Activated naive CD4-positive, alpha-beta T cell treated with anti-CD3 and anti-CD28 coated beads, Interleukin-2, amount 50 U/mL, for 24 hours (primary cell): Measurements from ENCODE around the gene WFDC10B.
"Not testable (repeated sequence)": the region's sequence is repeated elsewhere in the genome, so short reads cannot be mapped to it uniquely, and the experiment has no call there.

Experiments used
- H3K27ac Mint-ChIP-seq: one replicate; pipeline ENCODE4 v1.8.0; 2021; ENCODE audit warnings: mild to moderate bottlenecking, mixed read lengths
- H3K27me3 Mint-ChIP-seq: one replicate; pipeline ENCODE4 v1.8.0; 2021; ENCODE audit warnings: mixed read lengths
- H3K36me3 Mint-ChIP-seq: one replicate; pipeline ENCODE4 v1.8.0; 2021; ENCODE audit warnings: mixed read lengths
- H3K4me1 Mint-ChIP-seq: one replicate; pipeline ENCODE4 v1.8.0; 2021; ENCODE audit warnings: mixed read lengths
- H3K4me3 Mint-ChIP-seq: one replicate; pipeline ENCODE4 v1.8.0; 2021; ENCODE audit warnings: mild to moderate bottlenecking, mixed read lengths
- H3K9me3 Mint-ChIP-seq: one replicate; pipeline ENCODE4 v1.8.0; 2021; ENCODE audit warnings: mixed read lengths

The WFDC10B gene

GRCh38 chr20:45679650-45680049 lies 25.2 kb downstream of the WFDC10B start:
- Mint-ChIP-seq H3K9me3 (peaks cover 18% of the 10 kb centered on the region), H3K4me1 (no peaks in the 10 kb centered on the region), H3K36me3 (no peaks in the 10 kb centered on the region), H3K27ac (no peak overlapping the region), H3K27me3 (peaks cover 13% of the 10 kb centered on the region), H3K4me3 (no peak overlapping the region)

DNA sequence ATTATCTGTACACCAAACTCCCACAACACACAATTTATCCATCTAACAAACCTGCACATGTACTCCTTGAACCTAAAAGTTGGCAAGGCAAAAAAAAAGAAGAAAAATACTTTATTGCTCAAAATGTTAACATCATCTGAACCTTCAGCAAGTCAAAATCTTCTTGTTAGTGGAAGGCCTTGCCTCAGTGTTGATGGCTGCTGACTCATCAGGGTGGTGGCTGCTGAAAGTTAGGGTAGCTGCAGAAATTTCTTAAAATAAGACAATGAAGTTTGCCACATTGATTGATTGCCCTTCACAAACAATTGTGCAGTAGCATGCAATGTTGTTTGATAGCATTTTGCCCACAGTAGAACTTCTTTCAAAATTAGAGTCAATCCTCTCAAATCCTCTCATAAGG lies 32.1 kb downstream of the WFDC10B start:
- Mint-ChIP-seq H3K27me3 (peaks cover 23% of the 10 kb centered on the region), H3K4me1 (no peaks in the 10 kb centered on the region), H3K36me3 (no peaks in the 10 kb centered on the region), H3K4me3 (no peak overlapping the region), H3K9me3 (peaks cover 4% of the 10 kb centered on the region), H3K27ac (no peak overlapping the region)

GRCh38 chr20:45670139-45670538 lies 34.7 kb downstream of the WFDC10B start, which contains the start of gene WFDC11:
WFDC11 (minus strand) TSS chr20:45670239; CDS start chr20:45650600, 19,639 bp downstream.
- Mint-ChIP-seq H3K4me1 (no peaks in the 10 kb centered on the region), H3K36me3 (no peaks in the 10 kb centered on the region), H3K9me3 (no peaks in the 10 kb centered on the region), H3K27me3 (peaks cover 20% of the 10 kb centered on the region), H3K4me3 (no peak within 1 kb of the TSS), H3K27ac (no peak within 1 kb of the TSS)

- H3K36me3 Mint-ChIP-seq, H3K4me3 Mint-ChIP-seq, H3K9me3 Mint-ChIP-seq, H3K27ac Mint-ChIP-seq, H3K4me1 Mint-ChIP-seq, H3K27me3 Mint-ChIP-seq: not testable (repeated sequence)
Observed at GRCh38 chr20:45657038-45657437, 47.8 kb downstream of the WFDC10B start.

DNA sequence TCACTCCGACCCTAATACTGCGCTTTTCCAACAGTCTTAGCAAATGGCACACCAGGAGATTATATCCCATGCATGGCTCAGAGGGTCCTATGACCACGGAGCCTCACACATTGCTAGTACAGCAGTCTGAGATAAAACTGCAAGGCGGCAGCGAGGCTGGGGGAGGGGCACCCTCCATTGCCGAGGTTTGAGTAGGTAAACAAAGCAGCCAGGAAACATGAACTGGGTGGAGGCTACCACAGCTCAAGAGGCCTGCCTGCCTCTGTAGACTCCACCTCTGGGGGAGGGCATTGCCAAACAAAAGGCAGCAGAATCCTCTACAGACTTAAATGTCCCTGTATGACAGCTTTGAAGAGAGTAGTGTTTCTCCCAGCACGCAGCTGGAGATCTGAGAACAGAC lies 53.1 kb downstream of the WFDC10B start:
- not testable (repeated sequence) for H3K9me3 Mint-ChIP-seq, H3K36me3 Mint-ChIP-seq, H3K4me1 Mint-ChIP-seq, H3K27ac Mint-ChIP-seq, H3K4me3 Mint-ChIP-seq
- peaks cover 11% of the 10 kb centered on the region for H3K27me3 Mint-ChIP-seq

- H3K4me1 Mint-ChIP-seq: no peaks in the 10 kb centered on the region
- no peak overlapping the region for H3K27ac Mint-ChIP-seq
- peaks cover 8% of the 10 kb centered on the region for H3K27me3 Mint-ChIP-seq
- no peak overlapping the region for H3K4me3 Mint-ChIP-seq
- H3K9me3 Mint-ChIP-seq: no peaks in the 10 kb centered on the region
- H3K36me3 Mint-ChIP-seq: no peaks in the 10 kb centered on the region
Observed at GRCh38 chr20:45649312-45649863, 55.4 kb downstream of the WFDC10B start.

- no peak overlapping the region for H3K27ac Mint-ChIP-seq
- H3K27me3 Mint-ChIP-seq: peaks cover 4% of the 10 kb centered on the region
- no peaks in the 10 kb centered on the region for H3K4me1 Mint-ChIP-seq
- H3K9me3 Mint-ChIP-seq: no peaks in the 10 kb centered on the region
- H3K36me3 Mint-ChIP-seq: no peaks in the 10 kb centered on the region
- no peak overlapping the region for H3K4me3 Mint-ChIP-seq
Observed at GRCh38 chr20:45647441-45648050, 57.3 kb downstream of the WFDC10B start.

DNA sequence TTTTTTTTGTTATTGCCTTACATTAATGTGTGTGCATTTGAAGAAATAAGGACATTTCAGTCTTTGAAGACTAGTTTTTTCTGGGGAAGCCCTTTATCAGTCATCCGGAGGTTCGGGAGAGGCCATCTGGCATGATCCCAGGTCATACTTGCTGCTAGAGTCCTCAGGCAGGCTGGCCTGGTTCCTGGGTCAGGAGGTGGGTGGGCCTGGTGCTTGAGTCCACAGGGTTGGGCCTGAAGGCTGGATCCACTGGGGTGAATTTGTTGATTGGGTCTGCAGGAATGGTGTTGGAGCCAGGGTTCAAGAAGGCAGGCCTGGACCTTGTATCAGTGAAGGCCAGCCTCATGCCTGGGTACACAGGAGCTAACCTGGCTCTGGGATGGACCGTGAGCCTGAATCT lies 57.9 kb downstream of the WFDC10B start:
- peaks cover 3% of the 10 kb centered on the region for H3K27me3 Mint-ChIP-seq
- no peaks in the 10 kb centered on the region for H3K9me3 Mint-ChIP-seq
- no peaks in the 10 kb centered on the region for H3K4me1 Mint-ChIP-seq
- H3K4me3 Mint-ChIP-seq: no peak overlapping the region
- no peak overlapping the region for H3K27ac Mint-ChIP-seq
- H3K36me3 Mint-ChIP-seq: no peaks in the 10 kb centered on the region

- not testable (repeated sequence) for H3K27ac Mint-ChIP-seq, H3K4me1 Mint-ChIP-seq, H3K9me3 Mint-ChIP-seq, H3K27me3 Mint-ChIP-seq, H3K36me3 Mint-ChIP-seq, H3K4me3 Mint-ChIP-seq
Observed at GRCh38 chr20:45645869-45646268, 59.0 kb downstream of the WFDC10B start.

- peaks cover 11% of the 10 kb centered on the region for H3K27me3 Mint-ChIP-seq
- H3K36me3 Mint-ChIP-seq, H3K4me3 Mint-ChIP-seq, H3K9me3 Mint-ChIP-seq, H3K27ac Mint-ChIP-seq, H3K4me1 Mint-ChIP-seq: not testable (repeated sequence)
Observed at GRCh38 chr20:45641076-45641475, 63.7 kb downstream of the WFDC10B start.

DNA sequence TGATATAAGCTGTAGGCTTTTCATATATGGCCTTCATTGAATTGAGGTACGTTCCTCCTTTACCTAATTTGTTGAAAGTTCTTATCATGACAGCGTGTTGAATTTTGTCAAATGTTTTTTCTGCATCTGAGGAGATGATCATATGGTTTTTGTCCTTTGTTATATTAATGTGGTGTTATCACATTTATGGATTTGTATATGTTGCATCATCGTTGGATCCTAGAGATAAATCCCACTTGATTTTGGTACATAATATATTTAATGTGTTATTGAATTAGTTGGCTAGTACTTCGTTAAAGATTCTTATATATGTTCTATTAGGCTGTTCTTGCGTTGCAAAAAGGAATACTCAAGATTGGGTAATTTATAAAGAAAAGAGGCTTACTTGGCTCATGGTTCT lies 65.1 kb downstream of the WFDC10B start:
- Mint-ChIP-seq H3K4me3 (no peak overlapping the region), H3K36me3 (no peaks in the 10 kb centered on the region), H3K27ac (no peak overlapping the region), H3K27me3 (peaks cover 11% of the 10 kb centered on the region), H3K4me1 (no peaks in the 10 kb centered on the region), H3K9me3 (no peaks in the 10 kb centered on the region)

GRCh38 chr20:45636513-45636912 lies 68.3 kb downstream of the WFDC10B start:
- no peaks in the 10 kb centered on the region for H3K4me1 Mint-ChIP-seq
- no peaks in the 10 kb centered on the region for H3K36me3 Mint-ChIP-seq
- no peak overlapping the region for H3K4me3 Mint-ChIP-seq
- H3K27ac Mint-ChIP-seq: no peak overlapping the region
- H3K27me3 Mint-ChIP-seq: peaks cover 15% of the 10 kb centered on the region
- H3K9me3 Mint-ChIP-seq: no peaks in the 10 kb centered on the region
